ENCODE measurements around the gene CUX1. TPM values are rescaled to one million over a fixed set of nuclear protein-coding genes. Genes with fewer than 3 reads are reported as not detected.

CUX1 gene
- total RNA-seq, 4 donors from 2014 or later: 64.1 to 142 (median 111) TPM

DNA sequence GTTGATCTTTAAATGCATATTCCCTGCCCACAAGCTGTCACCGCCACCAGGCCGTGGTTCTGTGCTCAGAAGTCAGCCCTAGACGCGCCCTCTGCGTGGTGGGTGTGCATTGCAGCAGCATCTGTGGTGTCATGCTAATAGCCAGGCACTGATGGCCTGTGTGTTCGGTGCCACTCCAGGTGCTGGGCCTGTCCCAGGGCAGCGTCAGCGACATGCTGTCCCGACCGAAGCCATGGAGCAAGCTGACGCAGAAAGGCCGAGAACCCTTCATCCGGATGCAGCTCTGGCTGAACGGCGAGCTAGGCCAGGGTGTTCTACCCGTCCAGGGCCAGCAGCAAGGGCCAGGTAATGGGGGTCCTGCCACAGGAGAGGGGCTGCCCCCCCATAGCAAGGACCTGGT is 386.8 kb downstream of the CUX1 start:
- DNase-seq: no peak
- Histone ChIP-seq H3K27ac (no peak overlapping the region), H3K4me1 (no peaks in the 10 kb centered on the region), H3K4me3 (no peak overlapping the region), H3K27me3 (no peaks in the 10 kb centered on the region), H3K36me3 (peaks cover 0 to 70% (median 0%) of the 10 kb centered on the region in 3 donors), H3K9me3 (no peaks in the 10 kb centered on the region)
- TF ChIP-seq, protein P1, sequence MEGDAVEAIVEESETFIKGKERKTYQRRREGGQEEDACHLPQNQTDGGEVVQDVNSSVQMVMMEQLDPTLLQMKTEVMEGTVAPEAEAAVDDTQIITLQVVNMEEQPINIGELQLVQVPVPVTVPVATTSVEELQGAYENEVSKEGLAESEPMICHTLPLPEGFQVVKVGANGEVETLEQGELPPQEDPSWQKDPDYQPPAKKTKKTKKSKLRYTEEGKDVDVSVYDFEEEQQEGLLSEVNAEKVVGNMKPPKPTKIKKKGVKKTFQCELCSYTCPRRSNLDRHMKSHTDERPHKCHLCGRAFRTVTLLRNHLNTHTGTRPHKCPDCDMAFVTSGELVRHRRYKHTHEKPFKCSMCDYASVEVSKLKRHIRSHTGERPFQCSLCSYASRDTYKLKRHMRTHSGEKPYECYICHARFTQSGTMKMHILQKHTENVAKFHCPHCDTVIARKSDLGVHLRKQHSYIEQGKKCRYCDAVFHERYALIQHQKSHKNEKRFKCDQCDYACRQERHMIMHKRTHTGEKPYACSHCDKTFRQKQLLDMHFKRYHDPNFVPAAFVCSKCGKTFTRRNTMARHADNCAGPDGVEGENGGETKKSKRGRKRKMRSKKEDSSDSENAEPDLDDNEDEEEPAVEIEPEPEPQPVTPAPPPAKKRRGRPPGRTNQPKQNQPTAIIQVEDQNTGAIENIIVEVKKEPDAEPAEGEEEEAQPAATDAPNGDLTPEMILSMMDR (IDR thresholded peaks at IDR 0.05): no peak
- no peak for TF ChIP-seq POLR2A (IDR thresholded peaks at IDR 0.05)

DNA sequence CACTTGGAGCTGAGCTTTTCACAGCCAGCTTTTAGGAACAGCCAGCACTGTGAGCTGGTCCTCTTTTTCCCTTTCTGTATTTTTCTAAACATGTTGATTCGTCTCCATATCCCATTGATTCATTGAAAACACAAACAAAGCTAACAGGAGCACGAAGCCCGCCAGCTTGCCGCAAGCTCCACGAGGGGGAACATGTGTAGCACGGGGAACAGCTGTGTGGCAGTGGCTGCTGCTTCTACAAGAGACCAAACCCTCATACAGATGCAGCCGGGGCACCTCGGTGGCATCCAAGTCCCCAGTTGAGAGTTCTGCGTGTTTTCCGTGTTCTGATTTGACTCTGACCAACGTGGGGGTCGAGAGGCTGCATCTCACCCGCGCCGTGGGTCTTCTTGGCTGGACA is 388.5 kb downstream of the CUX1 start:
- no peak overlapping the region for H3K27ac ChIP-seq
- DNase-seq: no peak
- TF ChIP-seq, protein P1 (IDR thresholded peaks at IDR 0.05): no peak
- no peak for TF ChIP-seq POLR2A (IDR thresholded peaks at IDR 0.05)
- no peak overlapping the region for H3K4me3 ChIP-seq
- H3K27me3 ChIP-seq: no peaks in the 10 kb centered on the region
- H3K4me1 ChIP-seq: no peaks in the 10 kb centered on the region
- H3K36me3 ChIP-seq: peaks cover 0 to 64% (median 0%) of the 10 kb centered on the region in 3 donors
- no peaks in the 10 kb centered on the region for H3K9me3 ChIP-seq

DNA sequence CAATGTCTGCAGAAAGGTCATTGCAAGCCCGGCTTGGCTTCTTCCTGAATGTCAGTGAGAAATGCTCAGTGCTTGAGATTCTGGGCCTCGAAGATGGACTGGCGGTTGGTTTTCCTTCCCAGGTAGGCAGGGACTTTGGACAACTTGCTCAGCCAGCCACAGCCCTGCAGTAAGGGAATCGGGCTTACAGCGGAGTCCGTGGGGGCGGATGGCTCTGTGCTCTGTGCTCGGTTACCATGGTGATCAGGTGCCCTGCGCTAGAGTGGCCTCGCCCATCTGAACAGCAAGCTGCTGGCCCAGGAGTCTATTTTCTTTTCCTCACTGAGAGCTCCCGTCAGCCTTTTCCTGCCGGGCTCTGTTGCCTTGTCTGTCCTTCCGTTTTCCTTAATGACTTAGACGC is 391.4 kb downstream of the CUX1 start:
- H3K27ac ChIP-seq: no peak overlapping the region
- peaks cover 0 to 55% (median 0%) of the 10 kb centered on the region in 3 donors for H3K36me3 ChIP-seq
- no peaks in the 10 kb centered on the region for H3K27me3 ChIP-seq
- TF ChIP-seq POLR2A (IDR thresholded peaks at IDR 0.05): no peak
- H3K9me3 ChIP-seq: no peaks in the 10 kb centered on the region
- no peak overlapping the region for H3K4me3 ChIP-seq
- DNase-seq: no peak
- no peaks in the 10 kb centered on the region for H3K4me1 ChIP-seq

DNA sequence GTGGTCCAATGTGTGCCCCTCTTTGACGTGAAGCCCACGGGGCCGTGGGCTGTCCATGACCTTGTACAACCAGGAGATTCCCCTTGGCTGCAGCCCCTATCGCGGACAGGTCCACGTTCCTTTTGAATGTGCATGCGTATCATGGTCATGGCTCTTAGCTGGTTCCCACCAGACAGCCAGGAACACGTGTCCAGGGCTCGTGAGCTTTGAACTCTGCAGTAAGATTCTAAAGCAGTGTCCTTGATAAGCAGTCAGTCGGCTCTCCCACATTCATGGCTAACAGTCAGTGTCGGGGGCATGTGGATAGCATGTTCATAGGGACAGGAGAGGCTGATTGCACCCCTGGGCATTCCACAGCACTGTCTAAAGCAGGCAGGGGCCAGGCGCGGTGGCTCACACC is 393.4 kb downstream of the CUX1 start:
- Histone ChIP-seq H3K27ac (no peak overlapping the region), H3K9me3 (no peaks in the 10 kb centered on the region), H3K36me3 (peaks cover 0 to 38% (median 0%) of the 10 kb centered on the region in 3 donors), H3K27me3 (no peaks in the 10 kb centered on the region), H3K4me1 (no peaks in the 10 kb centered on the region), H3K4me3 (no peak overlapping the region)
- no peak for DNase-seq
- no peak for TF ChIP-seq POLR2A (IDR thresholded peaks at IDR 0.05)
- TF ChIP-seq, protein P1 (IDR thresholded peaks at IDR 0.05): no peak

DNA sequence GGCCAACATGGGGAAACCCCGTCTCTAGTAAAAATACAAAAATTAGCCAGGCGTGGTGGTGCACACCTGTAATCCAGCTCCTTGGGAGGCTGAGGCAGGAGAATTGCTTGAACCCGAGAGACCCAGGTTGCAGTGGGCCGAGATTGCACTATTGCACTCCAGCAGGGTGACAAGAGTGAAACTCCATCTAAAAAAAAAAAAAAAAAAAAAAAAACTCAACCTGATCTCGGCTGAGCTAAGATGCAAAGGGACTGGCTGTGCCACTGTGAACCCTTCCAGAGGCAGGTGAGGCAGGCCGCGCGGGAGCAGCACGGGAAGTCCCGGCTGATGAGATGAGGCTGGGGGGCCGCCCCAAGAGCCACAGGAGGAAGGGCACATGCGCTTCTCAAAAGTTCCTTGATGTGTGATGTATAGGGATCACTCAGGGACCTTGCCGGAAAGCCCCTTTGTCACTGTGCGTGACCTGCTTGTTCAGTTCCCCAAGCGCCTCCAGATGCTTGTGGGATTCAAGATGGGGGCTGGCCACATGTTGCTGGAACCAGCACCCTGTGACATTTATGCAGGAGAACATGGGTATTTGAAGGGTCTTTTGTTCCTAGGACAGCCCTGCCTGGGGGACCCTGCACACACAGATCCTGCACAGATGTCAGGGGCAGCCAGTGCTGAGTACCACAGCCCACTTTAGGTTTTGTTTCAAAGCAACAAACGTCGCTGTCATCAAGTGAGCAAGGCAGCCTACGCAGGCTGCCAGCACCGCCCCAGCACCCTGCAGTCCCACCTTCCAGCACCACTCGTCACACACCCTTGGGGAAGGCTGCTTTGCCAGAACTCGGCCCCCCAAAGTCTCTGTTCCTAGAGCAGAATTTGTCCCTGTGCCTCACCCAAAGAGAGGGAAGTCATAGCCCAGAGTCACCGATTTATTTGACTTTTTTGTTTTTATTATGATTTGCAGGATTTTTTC is 394.4 kb downstream of the CUX1 start:
- H3K27ac ChIP-seq: no peak overlapping the region

More for the DNA sequence above, 394.4 kb downstream of the CUX1 start:
- peaks cover 0 to 34% (median 0%) of the 10 kb centered on the region in 3 donors for H3K36me3 ChIP-seq
- no peaks in the 10 kb centered on the region for H3K4me1 ChIP-seq
- TF ChIP-seq POLR2A (IDR thresholded peaks at IDR 0.05): no peak
- TF ChIP-seq, protein P1 (IDR thresholded peaks at IDR 0.05): no peak
- no peaks in the 10 kb centered on the region for H3K9me3 ChIP-seq
- no peak for DNase-seq
- no peak overlapping the region for H3K4me3 ChIP-seq
- no peaks in the 10 kb centered on the region for H3K27me3 ChIP-seq
